NCI-H460 (cell line): ENCODE results near the gene B3GNT5. TPM values are rescaled to one million over a fixed set of nuclear protein-coding genes. Genes with fewer than 3 reads are reported as not detected.
A peak's percentile ranks its signal among the peaks of the same experiment; 100 is the strongest.

Experiments used
- DNase-seq: peaks from one replicate; pipeline ENCODE4 v3.0.0-alpha.2; 2016; ENCODE audit warnings: low read depth; ENCODE audit errors: extremely low read depth
- total RNA-seq: library from RNA; depleted of rRNA; stranded (reverse); fragments of >200 nt; shearing (Covaris generic); gene quantifications from 2 replicates; pipeline ENCODE4 v1.2.3, GENCODE V29; 2014

B3GNT5 gene
- total RNA-seq, 1 experiment from 2014 or later, result 9.7 TPM

DNA sequence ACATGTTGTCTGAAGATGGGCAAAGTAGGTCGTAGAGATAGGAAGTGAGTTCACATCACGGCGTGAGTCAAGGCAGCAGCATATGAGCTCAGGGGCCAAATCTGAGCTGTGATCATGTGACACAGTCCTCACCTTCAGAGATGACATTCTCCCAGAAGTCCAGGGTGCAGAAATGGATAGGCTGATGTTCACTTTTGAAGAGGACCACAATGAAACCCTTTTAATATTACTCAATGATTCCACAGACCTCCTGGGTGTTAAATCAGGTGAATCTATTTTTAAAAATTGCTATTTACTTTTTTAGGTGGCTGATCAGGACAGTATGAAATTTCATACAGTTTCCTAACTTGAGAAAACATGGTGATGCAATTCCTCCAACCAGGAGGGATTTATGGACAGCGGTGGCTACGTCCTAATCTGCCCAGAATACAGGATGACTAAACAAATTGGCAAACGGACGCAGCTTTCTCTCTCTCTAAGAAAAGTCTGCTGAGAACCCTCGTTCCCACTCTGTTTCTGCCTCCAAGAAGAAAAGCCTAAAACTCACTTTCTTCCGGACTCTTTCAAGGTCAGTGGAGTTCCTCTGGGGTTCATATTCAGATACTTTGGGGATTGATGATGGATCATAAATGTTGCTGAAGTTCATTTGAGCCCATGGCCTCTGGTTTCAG lies 34.4 kb downstream of the B3GNT5 start:
- peak; percentile 56 for DNase-seq

DNA sequence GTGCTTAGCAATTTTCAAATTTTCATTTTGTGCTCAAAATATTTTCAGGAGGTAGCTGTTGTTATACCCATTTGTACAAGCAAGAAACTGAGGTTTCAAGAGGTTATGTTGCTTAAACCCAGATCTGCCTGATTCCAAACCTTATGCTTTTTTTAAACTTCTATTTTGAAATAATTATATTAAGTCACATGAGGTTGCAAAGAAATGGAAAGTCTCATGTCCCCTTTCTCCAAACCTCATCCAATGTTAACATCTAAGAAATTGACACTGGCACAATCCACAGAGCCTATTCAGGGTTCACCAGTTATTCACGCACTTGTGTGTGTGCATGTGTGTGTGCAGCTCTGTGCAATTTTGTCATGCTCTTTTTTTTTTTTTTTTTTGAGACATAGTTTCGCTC lies 35.1 kb downstream of the B3GNT5 start:
- no peak for DNase-seq

DNA sequence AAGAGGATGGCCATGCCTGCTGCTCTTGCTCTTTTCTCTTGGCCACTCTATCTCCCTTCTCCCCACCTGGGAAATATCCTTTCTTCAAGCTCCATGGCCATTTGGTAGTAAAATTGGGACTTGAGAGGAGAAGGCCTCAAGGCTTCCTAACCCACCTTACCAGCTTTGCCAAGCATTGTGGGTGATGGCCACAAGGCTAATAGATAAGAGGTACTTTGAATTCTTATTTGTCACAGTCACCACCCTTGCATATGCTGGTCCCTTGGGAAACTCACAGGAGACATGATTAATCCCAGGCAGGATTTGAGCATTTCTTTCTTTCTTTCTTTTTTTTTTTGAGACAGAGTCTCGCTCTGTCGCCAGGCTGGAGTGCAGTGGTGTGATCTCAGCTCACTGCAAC lies 37.2 kb downstream of the B3GNT5 start:
- no peak for DNase-seq

DNA sequence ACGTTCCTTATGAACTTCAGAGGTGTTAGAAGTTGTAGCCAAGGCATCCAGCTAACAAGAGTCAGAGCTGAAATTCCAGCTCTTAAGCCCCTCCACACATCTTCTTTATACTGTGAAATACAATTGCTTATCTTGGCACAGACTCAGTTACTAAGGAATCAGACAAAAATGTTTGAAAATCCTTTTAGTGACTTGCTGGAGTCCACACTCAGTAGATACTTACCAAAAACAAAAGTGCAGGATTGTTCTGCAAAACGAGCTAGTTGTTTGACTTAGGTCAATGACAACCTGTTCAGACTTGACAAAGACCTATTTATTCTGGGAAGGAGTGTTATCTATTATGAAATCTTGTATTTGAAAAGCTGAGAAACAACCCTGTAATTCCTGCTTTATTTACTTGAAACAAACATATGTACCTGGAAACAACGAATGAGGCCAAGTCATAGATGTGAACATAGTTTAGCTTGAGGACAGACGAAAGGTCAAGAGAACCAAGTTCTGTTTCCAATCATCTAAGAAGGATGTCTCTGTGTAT lies 38.5 kb downstream of the B3GNT5 start:
- DNase-seq, result no peak

DNA sequence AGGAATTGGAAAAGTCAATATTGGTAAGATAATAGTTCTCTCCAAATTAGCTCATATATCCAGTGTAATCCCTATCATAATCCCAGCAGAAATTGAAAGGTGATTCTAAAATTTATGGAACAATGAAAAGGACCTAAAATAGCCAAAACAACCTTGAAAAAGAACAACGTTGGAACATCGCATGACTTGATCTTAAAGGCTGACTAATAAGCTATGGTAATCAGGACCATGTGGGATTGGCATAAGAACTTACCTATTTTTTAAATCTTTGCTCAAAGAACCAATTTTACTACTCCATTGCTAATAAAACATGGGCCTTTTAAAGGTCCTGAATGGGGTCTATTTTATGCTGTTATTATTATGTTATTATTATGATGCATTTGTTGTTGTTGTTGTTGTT lies 40.9 kb downstream of the B3GNT5 start:
- no peak for DNase-seq

DNA sequence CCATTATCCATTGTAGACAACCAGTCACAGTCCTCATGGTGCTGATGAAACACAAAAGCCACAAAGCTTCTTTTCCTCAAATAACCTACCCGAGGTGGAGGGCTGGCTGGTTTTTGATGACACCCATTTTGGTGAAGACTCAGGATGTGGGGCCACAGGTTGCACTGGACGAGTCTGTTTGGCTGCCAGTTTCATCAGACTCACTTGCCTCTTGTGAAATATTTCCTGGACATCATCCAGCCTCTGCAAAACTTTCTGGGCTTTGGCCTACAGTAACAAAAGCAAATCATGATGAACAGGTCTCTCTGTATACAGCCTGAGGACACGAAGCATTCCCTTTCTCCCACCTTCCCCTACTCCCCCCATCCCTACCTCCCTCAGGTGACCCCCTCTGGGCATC lies 42.2 kb downstream of the B3GNT5 start:
- DNase-seq, result no peak

DNA sequence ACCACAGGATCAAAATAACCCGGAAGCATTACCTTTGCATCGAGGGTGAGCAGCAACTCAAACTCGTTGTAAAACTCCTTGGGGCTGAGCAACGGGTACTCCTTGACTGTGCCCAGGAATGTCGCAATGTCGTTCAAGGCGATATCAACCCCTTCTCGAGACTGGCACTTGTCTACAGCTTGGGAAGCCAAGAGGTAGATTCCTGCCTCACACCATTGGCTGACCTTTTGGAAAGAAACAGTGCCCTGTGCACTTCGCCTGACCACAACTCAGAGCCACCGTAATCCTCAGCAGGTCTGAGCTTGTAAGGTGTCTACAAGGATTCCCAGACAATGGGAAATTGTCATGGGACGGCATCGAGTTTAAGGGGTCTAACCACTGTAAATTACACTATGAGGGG lies 43.9 kb downstream of the B3GNT5 start:
- no peak for DNase-seq

DNA sequence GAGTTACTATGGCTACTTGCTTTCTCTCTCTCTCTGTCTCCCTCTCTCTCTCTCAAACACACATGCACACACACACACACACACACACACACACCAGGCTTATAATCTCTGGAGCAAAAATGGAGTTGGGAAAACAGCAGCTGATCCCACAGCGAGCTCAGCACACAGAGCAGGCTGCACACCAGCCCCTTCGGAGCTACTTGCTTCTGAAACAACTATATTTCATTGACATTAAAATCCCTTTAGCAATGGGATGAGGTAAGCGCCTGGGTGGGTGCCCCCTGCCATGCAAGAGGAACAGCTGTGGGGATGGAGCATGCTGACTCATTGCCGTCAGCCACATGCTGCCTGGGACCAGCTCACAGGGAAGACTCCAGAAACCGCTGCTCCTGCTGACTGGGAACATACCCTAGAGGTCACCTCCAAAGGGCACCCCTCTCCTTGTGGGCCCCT lies 45.7 kb downstream of the B3GNT5 start:
- DNase-seq, result no peak

DNA sequence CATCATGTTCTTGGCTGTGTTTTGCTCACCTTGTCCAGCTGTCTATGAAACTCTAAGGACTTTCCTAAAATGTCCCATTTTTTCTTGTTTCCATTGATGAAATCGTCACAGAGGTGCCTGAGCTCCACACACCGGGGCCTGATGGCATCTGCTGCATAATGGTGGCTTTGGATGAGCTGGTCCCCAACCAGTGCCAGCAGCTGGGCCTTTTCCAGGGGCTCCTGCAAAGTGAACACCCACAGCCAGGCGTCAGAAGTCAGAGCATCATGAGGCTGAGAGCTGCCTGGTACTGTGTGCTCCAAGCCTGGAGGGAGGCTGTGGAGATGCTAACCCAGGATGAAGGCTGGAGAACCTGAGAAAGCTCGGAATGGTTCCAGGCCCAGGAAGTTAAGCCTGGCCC lies 46.9 kb downstream of the B3GNT5 start:
- no peak for DNase-seq

DNA sequence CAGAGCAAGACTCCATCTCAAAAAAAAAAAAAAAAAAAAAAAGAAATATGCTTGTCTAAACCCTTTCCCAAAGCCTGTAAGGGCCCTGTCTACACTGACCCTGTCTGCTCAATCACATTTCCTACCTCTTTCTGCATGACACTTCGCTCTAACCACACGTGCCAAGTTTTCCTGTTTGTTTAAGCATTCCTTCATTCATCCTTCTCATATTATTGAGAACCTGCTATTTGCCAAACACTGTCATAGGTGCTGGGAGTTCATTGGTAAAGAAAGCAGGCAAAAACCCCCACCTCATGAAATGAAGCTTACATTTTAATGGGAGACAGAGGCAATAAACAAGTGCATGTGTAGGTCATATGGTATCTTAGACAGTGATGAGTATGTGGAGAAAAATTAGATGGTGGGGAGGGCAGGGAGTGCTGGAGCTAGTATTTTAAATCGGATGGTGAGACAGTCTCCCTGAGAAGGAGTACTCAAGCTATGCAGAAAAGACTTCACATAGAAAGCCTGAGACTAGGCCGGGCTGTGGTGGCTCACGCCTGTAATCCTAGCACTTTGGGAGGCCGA lies 48.0 kb downstream of the B3GNT5 start:
- no peak for DNase-seq

DNA sequence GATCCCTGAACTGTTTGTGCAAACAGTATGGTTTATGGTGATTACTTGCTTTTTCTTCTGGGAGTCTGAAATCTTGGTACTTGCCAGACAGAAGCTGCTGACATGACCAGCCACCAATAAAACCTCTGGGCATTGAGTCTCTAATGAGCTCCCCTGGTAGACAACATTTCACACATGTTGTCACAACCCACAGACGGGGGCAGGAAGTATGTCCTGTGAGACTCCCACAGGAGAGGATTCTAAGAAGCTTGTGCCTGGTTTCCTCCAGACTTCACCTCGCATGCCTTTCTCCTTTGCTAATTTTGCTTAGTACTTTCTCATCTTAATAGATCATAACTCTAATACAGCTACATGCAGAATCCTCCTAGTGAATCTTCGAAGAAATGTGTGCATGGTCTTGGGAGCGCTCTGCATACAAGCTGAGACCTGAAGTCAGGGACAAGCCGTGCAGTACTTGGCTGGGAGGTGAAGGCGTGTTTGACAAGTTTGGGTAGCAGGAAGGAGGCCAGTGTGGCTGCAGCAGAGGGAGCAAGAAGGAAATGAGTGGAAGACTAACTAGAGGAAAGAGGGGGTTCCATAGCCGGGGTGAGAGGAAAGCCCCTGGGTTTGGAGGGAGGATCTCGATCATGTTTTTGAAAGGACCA lies 49.0 kb downstream of the B3GNT5 start:
- no peak for DNase-seq

DNA sequence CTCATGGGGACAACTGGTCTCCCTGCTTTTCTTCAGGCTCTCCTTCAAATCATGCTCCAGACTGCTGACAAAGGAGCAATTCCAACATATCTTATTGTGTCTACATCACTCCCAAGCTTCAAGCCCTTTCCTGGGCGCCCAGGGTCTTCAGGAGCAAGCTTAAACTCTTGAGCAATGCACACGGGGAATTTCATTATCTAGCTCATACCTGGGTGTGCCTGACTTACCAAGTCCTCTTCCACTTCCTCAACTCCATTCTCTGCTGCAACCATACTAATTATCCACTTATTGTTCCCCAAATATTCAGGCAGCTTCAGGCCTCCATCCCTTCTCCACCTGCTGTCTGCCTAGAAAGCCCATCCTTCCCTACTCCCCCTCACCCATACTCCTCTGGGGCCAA lies 50.6 kb downstream of the B3GNT5 start:
- DNase-seq, result no peak

DNA sequence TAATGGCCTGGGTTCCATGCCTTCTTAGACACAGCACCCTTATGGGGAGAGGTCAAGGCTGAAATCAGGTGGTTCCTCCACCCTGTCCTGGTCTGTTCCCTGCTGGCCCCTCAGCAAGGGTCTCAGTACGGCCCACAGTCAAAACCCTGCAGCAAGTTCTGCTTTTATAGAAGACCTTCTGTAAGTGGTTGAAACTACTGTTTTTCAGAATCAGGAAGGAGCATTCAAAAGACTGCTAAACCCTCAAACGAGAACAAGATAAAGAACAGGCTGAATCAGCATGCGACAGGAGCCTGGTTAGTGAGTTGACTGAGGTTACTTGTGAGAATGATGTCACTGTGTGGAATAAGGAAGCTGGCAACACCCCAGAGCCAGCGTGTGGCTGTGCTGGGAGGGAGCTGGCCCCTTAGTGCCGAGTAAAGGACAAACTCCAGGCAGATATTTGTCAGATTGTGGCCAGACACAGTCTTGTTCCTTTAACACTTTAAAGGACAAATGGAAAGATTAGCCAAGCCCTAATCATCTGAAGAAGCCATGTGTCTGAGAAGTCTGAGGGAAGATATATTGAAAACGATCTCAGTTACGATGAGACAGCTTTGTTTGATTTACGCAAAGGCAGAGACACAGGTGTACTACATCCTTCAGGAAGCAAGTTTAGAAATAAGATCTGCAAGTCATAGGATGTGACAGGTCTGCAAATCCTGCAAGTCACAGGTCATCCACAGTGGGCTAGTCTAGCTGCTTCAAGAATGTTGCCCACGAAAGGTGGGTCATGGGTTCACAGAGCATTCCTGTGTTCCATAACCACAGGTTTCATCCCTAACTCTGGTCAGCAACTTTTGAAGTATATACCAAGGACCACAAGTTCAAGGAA lies 54.0 kb downstream of the B3GNT5 start:
- no peak for DNase-seq

DNA sequence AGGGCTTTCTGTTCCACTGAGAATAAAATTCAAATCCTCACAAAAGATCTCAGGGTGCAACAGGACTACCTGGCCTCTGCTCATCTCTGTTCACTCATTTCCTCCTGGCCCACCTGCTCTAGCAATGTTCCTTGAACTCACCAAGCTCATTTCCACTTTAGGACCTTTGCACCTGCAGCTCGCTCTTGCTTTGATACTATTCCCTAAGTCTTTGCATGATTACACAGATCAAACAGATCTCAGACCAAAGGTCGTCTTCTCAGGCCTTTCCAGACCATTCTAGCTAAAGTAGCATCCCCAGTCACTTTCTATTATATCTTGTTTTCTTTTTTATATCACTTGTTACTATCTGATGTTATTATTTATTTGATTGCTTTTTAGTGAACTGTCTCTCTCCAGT lies 54.7 kb downstream of the B3GNT5 start:
- no peak for DNase-seq

DNA sequence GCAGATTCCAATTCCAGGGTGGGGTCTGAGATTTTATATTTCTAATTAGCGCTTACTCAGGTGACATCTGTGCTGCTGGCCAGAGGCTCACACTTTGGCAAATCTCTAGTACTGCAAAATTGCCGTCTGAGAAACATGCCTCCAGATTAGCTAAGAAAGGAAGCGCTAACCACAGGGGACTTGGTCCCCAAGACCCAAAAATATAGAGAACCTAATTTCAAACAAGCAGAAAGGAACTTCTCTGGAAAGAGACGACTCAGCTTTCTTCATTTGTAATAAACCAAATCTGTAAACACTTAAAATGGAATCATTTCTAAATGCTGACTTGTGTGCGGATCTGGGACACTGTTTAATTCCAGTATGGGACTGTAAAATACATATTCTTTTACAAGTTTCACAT lies 55.7 kb downstream of the B3GNT5 start:
- no peak for DNase-seq

DNA sequence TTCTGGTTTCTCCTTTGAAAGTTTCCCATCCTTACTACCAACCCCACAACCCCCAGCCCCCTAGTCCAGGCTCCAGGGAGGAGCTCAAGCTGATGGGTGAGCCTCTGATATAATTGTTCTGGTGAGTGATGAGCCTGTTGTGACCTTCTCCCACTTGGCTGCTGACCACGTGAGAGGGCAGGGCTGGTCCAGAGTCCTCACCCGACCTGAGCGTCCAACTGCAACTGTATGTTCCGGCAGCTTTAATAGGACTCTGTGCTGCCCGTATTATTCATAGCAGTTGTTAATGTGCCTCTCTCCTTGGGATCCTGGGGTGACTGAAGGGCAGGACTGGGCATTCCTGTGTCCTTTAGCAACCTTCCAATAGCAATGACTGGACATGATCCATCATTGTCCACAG lies 56.2 kb downstream of the B3GNT5 start:
- DNase-seq, result no peak

DNA sequence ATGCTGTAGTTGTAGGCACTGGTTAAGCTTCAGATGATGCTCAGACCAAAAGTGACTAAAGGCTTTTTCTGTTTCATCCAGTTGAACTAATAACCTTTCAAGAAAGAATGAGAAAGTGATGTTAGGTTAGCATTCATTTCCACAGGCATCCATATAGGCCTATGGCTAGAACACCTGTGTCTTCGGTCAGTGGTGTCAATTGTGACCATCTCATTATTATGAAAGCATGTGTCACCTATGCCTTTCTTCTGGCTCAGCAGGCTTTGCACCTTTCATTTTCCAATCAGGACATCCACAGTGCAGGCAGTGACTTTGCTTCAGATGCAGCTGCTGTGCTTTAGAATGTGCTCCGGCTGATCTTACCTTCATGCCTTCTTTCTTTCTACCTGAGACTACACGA lies 57.9 kb downstream of the B3GNT5 start:
- no peak for DNase-seq

DNA sequence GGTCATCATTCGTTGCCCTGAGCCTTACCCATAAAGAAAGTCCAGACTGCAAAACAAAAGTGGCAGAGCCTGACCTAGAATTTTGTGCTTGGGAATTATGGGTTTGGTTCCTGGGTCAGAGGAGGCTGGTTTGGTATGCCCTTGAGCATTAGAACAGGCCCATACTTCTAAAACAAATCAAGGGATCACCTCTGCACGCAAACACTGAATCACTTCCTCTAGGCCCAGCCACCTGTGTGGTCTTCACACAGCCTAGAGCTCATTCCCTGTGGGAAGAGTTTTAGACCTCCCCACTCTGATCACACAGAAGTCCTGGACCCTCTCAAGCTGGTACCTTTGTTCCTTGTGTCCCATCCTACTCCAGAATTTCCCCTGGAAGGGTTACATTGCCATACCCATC lies 59.4 kb downstream of the B3GNT5 start:
- no peak for DNase-seq

DNA sequence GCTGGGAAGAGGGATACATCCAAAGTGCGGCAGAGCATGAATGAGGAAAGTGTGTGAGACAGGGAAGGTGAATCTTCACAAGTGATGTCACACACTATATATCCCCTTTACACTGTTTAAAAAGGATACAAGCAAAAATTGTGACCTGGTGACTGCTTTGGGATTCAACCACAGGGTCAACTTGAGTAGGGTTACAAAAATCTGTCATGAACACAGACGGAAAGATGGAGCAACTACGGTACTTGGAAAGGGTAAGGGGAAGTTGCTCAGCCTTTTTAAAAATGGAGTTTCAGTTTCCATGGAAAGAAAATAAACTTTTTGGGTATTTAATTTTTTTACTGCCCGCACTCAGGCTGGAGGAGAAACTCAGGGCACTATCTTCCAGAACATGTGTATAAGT lies 60.3 kb downstream of the B3GNT5 start:
- DNase-seq, result no peak

DNA sequence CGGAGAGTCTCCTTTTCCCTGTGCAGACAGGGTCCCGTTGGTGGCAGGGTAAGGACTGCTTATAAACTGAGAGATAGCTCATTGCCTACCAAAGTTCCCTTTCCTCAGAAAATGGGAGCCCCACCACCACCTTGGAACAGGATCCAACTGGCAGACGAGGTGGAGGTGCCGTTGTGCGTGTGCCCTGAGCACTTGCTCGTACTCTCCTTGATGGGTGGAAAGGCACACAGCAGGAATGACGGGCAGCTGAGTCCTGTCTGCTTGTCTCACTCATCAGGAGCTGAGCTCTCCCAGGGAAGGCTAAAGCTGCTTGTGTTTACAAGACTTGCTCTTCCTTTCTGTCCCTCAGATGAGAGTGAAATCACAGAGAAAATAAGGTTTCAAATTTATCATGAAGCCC lies 60.7 kb downstream of the B3GNT5 start:
- DNase-seq, result no peak

DNA sequence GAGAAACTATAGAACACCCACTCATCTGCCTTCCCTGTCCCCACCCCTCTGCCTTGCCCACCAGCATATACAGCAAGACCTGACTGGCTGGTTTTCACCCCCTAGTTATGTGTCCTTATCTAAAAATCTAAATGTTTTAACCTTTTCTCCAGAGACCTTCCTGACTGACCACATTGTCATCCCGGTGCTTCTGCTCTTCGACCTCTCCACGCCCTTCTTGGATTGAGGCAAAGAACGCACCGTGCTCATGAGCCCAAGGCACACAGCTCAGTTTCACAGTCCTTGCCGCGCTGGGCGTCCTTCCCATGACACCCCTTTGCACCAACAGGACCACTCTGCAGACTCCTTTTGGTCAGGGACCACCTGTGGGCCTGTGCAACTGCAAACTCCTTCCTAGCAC lies 62.7 kb downstream of the B3GNT5 start:
- DNase-seq, result no peak
